HG02970 (cell line): ENCODE measurements around the gene TCERG1.
"Not testable (repeated sequence)": the region's sequence is repeated elsewhere in the genome, so short reads cannot be mapped to it uniquely, and the experiment has no call there.

Experiments
- ATAC-seq: cut with Tn5 transposase; IDR thresholded peaks from one replicate; pipeline ENCODE4 v1.9.1; 2021; ENCODE audit warnings: mild to moderate bottlenecking, moderate library complexity, moderate number of reproducible peaks; ENCODE audit not compliant: unreplicated experiment, low FRiP score

Gene TCERG1

DNA sequence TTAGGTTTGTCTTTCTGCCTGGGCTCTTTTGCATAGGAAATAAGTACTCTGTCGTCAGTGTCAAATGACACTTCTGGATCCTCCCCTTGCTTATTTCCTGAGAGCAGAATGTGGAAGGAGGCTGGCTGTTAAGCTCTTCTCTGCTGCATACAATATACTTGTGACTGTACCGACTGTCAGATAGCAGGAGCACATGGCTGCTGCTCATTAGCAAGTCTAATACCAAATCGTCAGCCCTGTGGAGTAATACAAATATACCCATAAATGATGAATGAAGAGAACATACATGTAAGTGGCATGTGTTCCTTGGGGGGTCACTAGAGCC lies 69.0 kb downstream of the TCERG1 start, which contains the start of gene GPR151:
Gene GPR151 (minus strand): TSS at position 40 of the 325 bp plus-strand sequence. CDS start 77 bp downstream, outside the sequence.
- ATAC-seq: no peak

DNA sequence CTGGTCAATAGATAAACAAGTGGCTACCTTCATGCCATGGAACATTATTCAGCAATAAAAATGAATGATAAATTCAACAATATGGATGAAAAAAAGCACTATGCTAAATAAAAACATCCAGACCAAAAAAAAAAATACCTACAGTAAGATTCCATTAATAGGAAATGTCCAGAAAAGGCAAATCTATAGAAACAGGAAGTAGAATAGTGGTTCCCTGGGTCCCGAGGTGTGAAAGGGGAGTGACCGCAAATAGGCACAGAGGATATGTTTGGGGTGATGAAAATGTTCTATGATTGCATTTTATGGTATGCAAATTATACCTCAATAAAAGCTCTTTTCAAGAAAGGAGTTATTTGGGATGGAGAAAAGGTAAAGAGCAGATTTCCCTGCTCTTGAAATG lies 72.4 kb downstream of the TCERG1 start:
- ATAC-seq: no peak

DNA sequence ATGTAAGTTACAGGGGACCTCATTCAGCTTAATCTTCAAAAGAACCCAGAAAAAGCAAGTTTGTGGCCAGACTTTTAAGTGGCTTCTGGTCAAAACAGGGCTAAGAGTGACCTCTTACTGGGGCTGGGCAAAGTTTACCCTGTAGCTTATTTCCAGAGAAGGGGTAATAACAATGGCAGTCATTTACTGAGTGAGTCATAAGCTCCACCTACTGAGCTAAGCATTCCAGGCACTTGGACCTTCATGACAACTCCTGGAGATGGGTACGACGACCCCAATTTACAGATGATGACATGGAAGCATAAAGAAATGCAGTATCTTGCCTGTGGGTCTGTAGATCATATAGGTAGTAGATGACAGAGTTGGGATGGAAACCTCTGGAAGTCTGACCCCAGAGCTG lies 73.6 kb downstream of the TCERG1 start:
- no peak for ATAC-seq

DNA sequence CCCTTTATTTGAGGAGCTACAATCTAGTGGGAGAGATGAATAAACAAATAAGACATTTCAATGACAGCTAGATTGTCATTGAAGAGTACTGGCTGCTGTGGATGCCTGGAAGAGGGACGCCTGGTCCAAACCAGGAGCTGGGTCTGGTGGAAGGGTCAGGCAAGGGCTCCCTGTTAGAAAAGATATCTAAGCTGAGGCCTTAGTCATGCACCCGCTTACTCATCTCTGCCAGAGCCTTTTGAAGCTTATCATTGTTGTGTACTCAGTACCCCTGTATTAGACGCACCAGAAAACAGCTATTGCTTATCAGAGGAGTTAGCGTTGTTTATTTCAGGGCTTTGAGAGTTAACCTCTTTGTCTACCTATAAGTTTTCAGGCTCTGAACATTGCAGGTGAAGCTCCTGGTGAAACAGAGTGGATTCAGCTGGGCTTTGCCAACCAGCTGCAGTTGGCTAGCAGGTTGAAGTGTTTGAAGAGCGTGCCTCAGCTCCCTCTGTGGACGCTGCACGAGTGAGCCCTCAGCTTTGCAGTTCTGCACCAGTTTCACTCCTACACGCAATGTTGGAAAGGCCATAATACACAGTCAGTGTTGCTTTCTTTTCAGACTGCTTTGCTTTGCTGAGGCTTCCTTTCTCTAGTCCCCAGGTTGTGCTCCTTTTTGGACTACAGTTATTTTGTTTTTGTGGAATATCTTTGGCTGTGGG lies 74.4 kb downstream of the TCERG1 start:
- no peak for ATAC-seq

DNA sequence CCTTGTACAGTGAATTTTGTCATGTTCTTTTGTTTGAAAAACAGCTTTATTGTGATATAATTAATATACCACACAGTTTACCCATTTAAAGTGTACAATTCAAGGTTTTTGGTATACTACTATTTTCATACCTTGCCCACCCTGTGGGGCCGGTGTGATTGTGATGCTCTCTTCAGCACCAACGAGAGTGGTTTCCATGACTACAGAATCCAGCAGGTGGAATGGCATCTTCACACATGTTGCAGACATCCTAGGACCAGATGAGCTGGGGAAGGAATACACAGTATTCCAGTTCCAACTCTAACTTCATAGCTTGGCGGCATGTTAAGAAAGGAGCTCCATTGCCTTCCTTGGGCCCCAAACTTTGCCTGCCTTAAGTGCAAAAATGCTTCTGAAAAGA lies 76.6 kb downstream of the TCERG1 start:
- ATAC-seq: no peak

DNA sequence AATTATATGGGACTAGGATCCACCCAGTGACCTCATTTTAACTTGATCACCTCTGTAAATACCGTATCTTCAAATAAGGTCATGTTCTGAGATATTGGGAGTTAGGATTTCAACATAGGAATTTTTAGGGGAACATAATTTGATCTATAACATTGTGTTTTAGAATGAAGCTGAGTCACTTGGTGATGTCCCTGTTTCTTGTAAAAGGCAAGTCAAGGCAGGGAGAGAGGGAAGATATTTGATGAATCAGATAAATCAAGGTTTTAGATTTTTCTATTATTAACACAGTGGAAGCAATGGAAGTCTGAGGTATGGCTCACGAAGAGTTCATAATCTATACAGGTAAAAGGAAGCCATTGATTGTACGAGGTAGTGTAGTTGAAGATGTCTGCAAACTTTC lies 80.7 kb downstream of the TCERG1 start:
- no peak for ATAC-seq

DNA sequence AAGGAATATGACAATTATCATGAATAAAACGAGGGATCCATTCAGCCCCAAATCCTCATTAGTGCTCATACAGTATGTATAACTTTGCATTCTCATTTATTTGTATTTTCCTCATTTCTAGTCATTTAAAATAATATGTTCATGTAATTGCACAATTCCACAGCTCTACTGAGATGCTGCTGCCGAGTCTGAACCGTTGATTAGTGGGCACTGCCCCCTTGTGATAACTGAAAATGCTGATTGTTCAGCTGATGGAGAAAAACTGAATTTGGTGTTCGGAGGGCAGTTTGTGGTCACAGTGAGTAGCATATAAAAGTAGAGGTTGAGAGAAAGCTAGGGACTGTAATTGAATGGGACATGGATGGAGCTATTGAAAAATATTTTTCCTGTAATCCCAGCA lies 81.1 kb downstream of the TCERG1 start:
- no peak for ATAC-seq

DNA sequence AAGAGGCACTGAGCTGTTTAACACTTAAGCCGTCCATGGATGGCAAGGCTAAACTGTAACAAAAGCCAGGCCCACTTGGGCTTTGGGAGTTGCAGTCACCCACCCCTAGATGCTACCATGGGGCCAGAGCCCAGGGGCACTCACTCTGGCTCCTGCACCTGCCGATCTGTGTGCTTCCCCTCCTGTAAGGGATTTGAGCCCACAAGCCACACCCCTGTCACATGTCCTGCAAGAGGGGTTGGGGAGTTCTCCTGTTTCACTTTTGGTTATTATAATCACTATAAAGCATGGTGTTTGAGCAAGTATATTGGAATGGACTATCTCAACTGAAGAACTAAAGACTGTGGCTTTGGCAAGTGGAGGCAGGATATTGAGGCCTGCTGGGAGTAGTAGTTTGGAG lies 82.9 kb downstream of the TCERG1 start:
- peak; percentile 43 for ATAC-seq

DNA sequence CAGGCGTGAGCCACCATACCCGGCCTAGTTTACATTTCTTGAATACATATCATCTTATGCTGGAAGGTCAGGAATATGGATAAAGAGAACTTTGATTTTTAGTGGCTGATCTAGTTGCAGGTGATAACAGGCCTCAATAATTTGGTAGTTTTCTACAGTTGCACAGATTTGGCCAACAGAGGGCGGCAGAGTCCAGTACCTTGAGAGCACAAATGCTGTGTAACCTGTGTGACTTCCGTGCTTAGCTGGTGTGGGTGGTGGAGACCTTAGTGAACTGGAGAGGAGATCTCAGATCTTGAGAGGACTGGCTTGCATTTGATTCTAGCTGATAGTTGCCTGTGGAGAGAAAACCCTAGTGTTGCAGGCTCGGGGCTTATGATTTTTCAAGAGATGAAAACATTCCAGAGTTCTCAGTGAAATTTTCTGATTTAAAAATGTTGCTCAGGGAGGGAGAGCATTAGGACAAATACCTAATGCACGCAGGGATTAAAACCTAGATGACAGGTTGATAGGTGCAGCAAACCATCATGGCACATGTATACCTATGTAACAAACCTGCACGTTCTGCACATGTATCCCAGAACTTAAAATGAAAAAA lies 86.2 kb downstream of the TCERG1 start:
- ATAC-seq: peak; percentile 93

DNA sequence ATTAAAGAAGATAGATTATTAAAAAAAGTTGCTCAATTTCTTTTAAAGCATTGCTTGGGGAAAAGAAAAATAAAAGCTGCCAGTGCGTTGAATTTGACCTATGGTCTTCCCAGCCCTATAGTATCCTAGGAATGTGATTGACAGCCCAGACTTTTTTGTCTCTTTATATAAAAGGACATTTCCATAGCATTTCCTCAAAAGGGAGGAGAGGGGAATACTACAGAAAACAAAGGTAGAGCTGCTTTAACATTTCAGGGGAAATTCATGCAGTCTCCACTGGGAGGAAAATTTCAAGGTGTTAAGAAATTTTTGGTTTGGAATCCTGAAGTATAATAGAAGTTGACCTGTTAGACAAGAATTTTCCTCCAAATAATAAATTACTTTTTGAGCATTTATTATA lies 86.7 kb downstream of the TCERG1 start:
- no peak for ATAC-seq

DNA sequence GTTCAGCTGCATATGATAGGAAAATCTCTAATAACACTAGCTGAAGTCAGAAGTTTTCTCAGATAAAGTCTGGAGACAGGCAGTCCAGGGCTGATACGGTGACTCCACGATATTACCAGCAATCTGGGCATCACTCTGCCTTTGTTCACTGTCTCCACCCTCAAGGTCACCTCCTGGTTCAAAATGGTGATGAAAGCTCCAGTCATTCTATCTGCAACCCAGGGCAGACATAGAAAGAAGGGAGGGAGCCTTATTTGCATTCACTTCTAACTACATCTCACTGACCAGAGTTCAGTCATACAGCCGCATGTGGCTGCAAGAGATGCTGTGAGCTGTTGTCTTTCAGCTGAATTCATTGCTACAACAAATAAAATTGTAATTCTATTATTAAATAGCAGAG lies 91.3 kb downstream of the TCERG1 start:
- no peak for ATAC-seq

DNA sequence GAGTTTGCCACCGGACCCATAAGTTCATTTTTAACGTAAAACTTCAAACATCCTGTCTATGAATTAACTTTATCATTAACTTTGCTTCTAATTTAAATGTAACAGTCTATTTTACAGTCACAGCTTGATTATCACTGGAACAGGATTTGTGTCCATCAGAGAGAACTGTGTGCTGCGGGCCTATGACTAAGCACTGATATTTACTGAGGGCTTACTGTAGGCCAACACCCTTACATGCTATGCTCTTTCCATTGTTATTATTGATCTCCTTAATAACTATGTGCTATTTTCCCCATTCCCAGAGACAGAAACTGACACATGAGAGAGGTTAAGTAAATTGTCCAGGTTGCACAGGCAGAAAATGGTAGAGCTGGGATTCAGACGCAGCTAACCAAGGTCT lies 92.8 kb downstream of the TCERG1 start:
- ATAC-seq: no peak

DNA sequence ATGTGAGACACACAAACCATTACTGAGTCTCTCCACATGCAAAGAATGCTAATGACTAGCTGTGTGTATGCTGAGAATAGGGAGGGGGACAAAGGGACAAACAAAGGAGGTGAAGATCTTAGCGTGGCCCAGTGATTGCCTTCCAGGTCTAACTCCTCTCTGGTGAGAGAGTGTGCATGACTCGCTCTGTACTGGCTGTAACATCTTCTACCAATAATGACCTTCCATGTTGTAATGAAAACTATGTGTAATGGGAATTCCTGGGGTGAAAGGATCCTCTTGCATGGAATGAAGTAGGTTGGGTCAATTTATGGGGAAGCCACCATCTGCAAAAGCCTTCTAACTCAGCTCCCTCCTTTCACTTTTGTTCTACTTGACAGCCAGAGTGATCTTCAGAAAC lies 93.3 kb downstream of the TCERG1 start:
- no peak for ATAC-seq

DNA sequence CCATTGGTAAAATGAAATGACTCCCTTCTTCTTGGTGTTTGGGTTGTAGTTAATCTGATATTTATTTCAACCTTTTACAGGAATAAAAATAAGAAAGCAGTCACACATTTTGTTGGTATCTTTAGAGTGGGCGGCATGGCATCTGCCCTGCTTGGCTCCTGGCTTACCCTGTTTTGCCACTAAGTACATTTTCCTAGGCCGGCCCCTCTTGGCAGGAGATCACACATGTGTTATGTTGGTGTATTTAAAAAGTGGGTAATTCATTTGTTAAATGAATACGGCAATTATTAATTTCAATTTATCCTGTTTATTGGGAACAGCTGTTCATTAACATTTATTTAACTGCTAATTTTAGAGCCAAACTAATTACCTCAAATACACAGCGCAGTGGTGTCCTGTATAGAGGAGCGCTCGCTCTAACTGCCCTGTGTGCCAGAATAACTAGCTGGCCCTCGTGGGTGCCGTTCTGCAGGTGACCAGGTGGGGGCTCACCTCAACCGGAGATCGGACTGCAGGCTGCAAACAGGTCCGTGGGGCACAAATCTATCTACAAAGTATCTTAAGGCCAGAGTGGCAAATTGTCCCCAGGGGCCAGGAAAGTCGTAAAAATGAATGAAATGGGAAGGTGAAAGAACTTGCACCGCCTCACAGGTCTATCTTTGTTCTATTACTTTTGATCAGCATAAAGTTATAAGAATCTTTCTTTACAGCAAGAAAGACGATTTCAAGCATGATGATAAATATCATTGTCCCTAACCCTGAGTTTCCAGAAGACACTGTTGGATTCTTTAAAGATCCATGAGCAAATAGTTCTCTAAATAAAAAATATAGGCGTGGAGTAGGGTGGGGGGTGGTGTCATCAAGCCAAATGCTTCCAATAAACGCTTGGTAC lies 95.1 kb downstream of the TCERG1 start:
- peak; percentile 89 for ATAC-seq

DNA sequence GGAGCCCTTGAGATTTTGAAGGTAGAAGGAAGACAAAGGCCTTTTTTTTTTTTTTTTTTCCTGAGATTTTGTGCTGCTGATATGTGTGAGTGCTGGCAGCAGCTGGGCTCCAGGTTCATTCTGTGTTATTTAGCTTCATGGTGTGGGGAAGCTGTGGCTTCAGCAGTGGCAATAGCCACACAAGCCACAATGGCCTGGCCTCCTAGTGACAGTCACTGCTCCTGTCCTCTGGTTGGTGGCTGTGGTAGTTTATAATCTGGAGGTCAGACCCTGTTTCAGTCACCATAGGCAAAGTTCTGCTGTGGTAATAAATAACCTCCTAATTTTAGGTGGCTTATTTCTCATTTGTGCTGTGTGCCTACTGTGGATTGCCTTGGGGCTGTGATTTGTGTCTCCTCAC lies 97.1 kb downstream of the TCERG1 start:
- no peak for ATAC-seq

DNA sequence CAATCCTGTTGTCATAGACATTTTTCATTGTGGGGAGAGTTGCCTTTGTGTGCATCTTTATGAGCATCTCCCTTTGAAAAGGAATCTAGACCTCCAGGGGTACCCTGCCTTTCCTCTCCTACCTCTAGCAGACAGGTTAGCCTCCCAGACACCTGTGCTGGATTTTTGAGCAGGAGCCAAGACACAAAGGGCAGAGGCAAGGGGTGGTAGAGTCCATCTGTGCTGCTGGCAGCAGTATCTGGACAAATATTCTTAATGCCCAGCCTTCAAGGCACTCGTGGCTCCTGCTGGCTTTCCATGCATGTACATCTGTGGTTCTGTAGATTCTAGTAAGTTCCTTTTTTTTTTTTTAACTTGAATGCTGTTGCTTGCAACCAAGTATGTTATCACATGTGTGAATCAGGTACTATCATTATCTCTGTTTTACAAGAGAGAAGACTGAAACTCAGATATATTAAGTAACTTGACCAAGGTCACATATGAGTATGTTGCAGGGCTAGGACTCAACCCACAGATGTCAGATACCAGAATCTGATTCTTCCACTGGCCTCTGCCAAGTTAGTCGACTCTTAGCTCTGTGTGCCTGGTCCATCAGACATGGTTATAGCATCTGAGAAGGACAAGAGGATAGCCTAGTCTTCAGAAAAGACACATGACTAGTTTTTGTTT lies 101.8 kb downstream of the TCERG1 start:
- no peak for ATAC-seq

DNA sequence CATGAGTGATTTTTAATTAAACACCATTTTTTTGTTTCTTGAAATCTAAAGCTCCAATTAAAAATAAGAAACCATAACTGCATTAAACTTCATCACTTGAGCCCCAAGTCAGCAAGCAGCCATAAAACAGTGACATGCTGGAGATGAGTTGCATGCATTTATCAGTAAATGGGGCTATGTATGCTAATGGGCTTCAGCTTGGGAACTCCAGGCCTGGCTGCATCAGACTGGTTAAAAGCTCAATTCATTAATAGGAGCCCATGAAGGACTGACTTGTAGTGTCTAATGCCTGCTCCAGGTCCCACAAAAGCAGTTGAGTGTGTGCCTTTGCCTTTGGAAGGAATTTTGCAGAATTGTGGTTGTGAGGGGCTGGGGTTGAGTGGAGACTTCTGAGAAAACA lies 102.5 kb downstream of the TCERG1 start:
- no peak for ATAC-seq

DNA sequence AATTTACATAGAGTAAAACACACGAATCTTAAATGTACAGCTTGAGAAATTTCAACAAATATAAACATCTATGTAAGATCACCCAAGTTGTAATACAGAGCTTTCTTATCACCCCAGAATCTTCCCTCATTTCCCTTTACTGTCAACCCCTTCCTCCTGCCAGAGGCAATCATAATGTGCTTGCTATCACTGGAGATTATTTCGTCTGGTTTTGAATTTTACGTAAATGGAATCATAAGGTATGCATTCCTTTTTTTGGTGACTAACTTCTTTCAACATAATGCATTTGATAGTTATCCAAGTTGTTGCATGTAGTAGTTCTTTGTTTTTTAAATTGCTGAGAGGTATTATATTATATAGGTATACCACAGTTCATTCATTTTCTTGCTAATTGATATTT lies 106.3 kb downstream of the TCERG1 start:
- ATAC-seq: no peak

DNA sequence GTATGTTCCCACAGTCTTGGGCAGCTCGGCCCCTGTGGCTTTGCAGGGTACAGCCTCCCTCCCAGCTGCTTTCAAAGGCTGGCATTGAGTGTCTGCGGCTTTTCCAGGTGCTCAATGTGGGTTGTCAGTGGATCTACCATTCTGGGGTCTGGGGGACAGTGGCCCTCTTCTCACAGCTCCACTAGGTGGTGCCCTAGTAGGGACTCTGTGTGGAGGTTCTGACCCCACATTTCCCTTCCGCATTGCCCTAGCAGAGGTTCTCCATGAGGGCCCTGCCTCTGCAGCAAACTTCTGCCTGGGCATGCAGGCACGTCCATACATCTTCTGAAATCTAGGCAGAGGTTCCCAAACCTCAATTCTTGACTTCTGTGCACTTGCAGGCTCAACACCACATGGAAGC lies 109.8 kb downstream of the TCERG1 start:
- ATAC-seq: not testable (repeated sequence)

DNA sequence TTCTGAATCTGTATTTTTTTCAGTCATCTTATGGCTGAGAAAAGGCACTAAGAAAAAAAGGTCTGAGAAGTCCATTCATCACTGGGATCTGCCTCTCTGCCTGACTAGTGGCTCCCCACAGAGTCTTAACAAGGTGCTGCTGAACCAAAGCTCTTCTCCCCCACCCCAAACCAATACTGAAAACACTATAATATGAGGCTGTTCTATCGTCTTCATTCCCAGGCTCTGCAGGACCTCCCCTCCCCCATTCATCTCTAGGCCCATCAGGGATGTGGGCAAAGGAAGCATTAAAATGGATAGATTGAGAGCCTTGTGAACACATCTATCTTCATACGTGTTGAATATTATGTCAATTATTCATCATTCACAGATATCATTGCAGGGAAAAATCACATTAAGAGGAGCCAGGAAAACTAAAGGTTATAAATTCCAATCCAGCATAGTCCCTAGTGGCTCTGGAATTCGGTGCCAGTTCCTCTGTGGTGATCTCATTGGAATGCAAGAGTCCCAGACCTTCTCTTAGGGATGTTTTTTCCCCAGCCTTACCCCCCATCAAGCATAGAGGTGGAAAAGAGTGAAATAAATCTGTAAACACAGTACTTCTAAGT lies 113.2 kb downstream of the TCERG1 start:
- no peak for ATAC-seq
